H4 (cell line): ENCODE data around the gene PTPRN2. TPM values are rescaled to one million over a fixed set of nuclear protein-coding genes. Genes with fewer than 3 reads are reported as not detected.
A peak's percentile ranks its signal among the peaks of the same experiment; 100 is the strongest.
"Not testable (repeated sequence)": the region's sequence is repeated elsewhere in the genome, so short reads cannot be mapped to it uniquely, and the experiment has no call there.

Experiments used
- DNase-seq: peaks from one replicate; pipeline ENCODE4 v3.0.0-alpha.2; 2015; ENCODE audit warnings: low spot score
- total RNA-seq: library from RNA; depleted of rRNA; stranded (reverse); fragments of >200 nt; shearing (Covaris generic); gene quantifications from 2 replicates; pipeline ENCODE4 v1.2.3, GENCODE V29; 2014

The PTPRN2 gene
- total RNA-seq, 1 experiment from 2014 or later = 0.97 TPM

- DNase-seq = no peak
Observed at GRCh38 chr7:158302274-158303070, 285.2 kb downstream of the PTPRN2 start.

- no peak for DNase-seq
Observed at GRCh38 chr7:158301207-158301606, 286.4 kb downstream of the PTPRN2 start.

GRCh38 chr7:158300427-158300826, 287.2 kb downstream of the PTPRN2 start:
- no peak for DNase-seq

GRCh38 chr7:158299607-158300006, 288.0 kb downstream of the PTPRN2 start:
- DNase-seq = no peak

- DNase-seq = no peak
Observed at GRCh38 chr7:158296798-158297104, 290.9 kb downstream of the PTPRN2 start.

- DNase-seq = no peak
Observed at GRCh38 chr7:158295966-158296797, 291.4 kb downstream of the PTPRN2 start.

- DNase-seq = not testable (repeated sequence)
Observed at GRCh38 chr7:158294468-158295215, 293.0 kb downstream of the PTPRN2 start.

GRCh38 chr7:158292948-158293347, 294.7 kb downstream of the PTPRN2 start:
- no peak for DNase-seq

GRCh38 chr7:158291998-158292397, 295.6 kb downstream of the PTPRN2 start:
- no peak for DNase-seq

GRCh38 chr7:158289761-158290523, 297.7 kb downstream of the PTPRN2 start:
- DNase-seq = no peak

- DNase-seq = no peak
Observed at GRCh38 chr7:158289231-158289630, 298.4 kb downstream of the PTPRN2 start.

- no peak for DNase-seq
Observed at GRCh38 chr7:158286210-158286609, 301.4 kb downstream of the PTPRN2 start.

GRCh38 chr7:158285383-158285770, 302.2 kb downstream of the PTPRN2 start:
- DNase-seq = no peak

GRCh38 chr7:158284617-158285382, 302.8 kb downstream of the PTPRN2 start:
- DNase-seq = peak; percentile 2

- peak; percentile 2 for DNase-seq
Observed at GRCh38 chr7:158284121-158284520, 303.5 kb downstream of the PTPRN2 start.

GRCh38 chr7:158283016-158283974, 304.3 kb downstream of the PTPRN2 start:
- DNase-seq = no peak

GRCh38 chr7:158282461-158283001, 305.1 kb downstream of the PTPRN2 start:
- DNase-seq = no peak

GRCh38 chr7:158281441-158281840, 306.2 kb downstream of the PTPRN2 start:
- no peak for DNase-seq

GRCh38 chr7:158280448-158281144, 307.0 kb downstream of the PTPRN2 start:
- DNase-seq = no peak
